Common myeloid progenitor, CD34-positive (primary cell): ENCODE data around the gene CCDC80.

Experiments
- CTCF ChIA-PET: fragments of 350-600 bp; sonication (Branson Sonifier 250); formaldehyde crosslinking; loops from one replicate; lab custom pipeline; 2021; ENCODE audit warnings: antibody characterized with exemption; lab: Charles Lee
- POLR2A ChIA-PET: fragments of 350-600 bp; sonication (Branson Sonifier 250); formaldehyde crosslinking; loops from one replicate; lab custom pipeline; 2021; ENCODE audit warnings: antibody characterized with exemption; lab: Charles Lee
- DNase-seq, 3 donors: peaks; one replicate each; pipeline versions ENCODE4 v3.0.0 to v3.0.0-alpha.2; 2013
- H3K27ac ChIP-seq, 2 experiments: 1 replicate in 1 of 2; 2 replicates in 1 of 2; pipeline ENCODE4 v1.7.0; 2013; ENCODE audit warnings: inconsistent platforms in 2 of 2, low read length in 2 of 2, mild to moderate bottlenecking in 2 of 2, low read depth in 1 of 2, moderate library complexity in 1 of 2; ENCODE audit not compliant: severe bottlenecking in 2 of 2, insufficient read depth in 1 of 2, poor library complexity in 1 of 2
- H3K27me3 ChIP-seq, 5 experiments: replicated peaks in 2 of 5; 1 replicate in 3 of 5; 2 replicates in 2 of 5; pipeline versions ENCODE4 v1.6.1 to v1.7.0; 2013; ENCODE audit warnings: low read length in 4 of 5, mild to moderate bottlenecking in 2 of 5, moderate library complexity in 2 of 5, inconsistent platforms in 1 of 5; ENCODE audit not compliant: insufficient read depth in 5 of 5, control insufficient read depth in 4 of 5
- H3K36me3 ChIP-seq, 4 experiments: 1 replicate in 2 of 4; 2 replicates in 2 of 4; pipeline versions ENCODE4 v1.6.1 to v1.7.0; 2013; ENCODE audit warnings: low read length in 3 of 4, control low read depth in 1 of 4, mild to moderate bottlenecking in 1 of 4; ENCODE audit not compliant: control insufficient read depth in 4 of 4, insufficient read depth in 4 of 4
- H3K4me1 ChIP-seq, 4 experiments: 1 replicate in 3 of 4; 2 replicates in 1 of 4; pipeline versions ENCODE4 v1.6.1 to v1.7.1; 2013; ENCODE audit warnings: low read length in 3 of 4, mild to moderate bottlenecking in 3 of 4, control low read depth in 1 of 4, inconsistent platforms in 1 of 4, moderate library complexity in 1 of 4; ENCODE audit not compliant: control insufficient read depth in 4 of 4, insufficient read depth in 4 of 4; ENCODE audit errors: control extremely low read depth in 1 of 4
- H3K4me3 ChIP-seq, 7 experiments: 1 replicate in 4 of 7; 2 replicates in 3 of 7; pipeline versions ENCODE4 v1.5.1 to v1.7.0; 2013; ENCODE audit warnings: mild to moderate bottlenecking in 7 of 7, low read length in 6 of 7, moderate library complexity in 6 of 7, inconsistent platforms in 2 of 7, low read depth in 2 of 7, control low read depth in 1 of 7; ENCODE audit not compliant: insufficient read depth in 4 of 7, control insufficient read depth in 1 of 7; ENCODE audit errors: extremely low read depth in 1 of 7
- H3K9me3 ChIP-seq, 5 experiments: 1 replicate in 4 of 5; 2 replicates in 1 of 5; pipeline versions ENCODE4 v1.6.1 to v1.7.1; 2013; ENCODE audit warnings: low read length in 4 of 5, mild to moderate bottlenecking in 2 of 5, inconsistent platforms in 1 of 5, low read depth in 1 of 5, moderate library complexity in 1 of 5; ENCODE audit not compliant: control insufficient read depth in 4 of 5, insufficient read depth in 2 of 5; ENCODE audit errors: control extremely low read depth in 1 of 5
- WGBS: methylation state at CpG from one replicate; pipeline ENCODE4 v1.1.5; 2013; ENCODE audit not compliant: insufficient coverage; 5-methylcytosine and 5-hydroxymethylcytosine counted together

The CCDC80 gene

GRCh38 chr3:112560307-112560706 is 80.6 kb downstream of the CCDC80 start:
- H3K27ac ChIP-seq: peak overlapping the region; percentile 89 to 95
- CTCF ChIA-PET: interaction anchor here (0.9 to 1.9 kb wide), 3 partner anchors 13 to 21 kb away, joined by 3 to 4 read pairs (median 4); no protein-coding TSS in a partner anchor
- no CpG with 5 or more reads among the region's 2 CpGs for WGBS

GRCh38 chr3:112557976-112558375 is 83.0 kb downstream of the CCDC80 start:
- WGBS: no CpG with 5 or more reads among the region's 1 CpG
- Histone ChIP-seq H3K36me3 (peaks cover 0 to 9% (median 2%) of the 10 kb centered on the region in 4 experiments), H3K4me1 (peaks cover 15 to 44% (median 29%) of the 10 kb centered on the region in 4 experiments), H3K27ac (peak overlapping the region in 1 of 2 experiments; percentile 7), H3K27me3 (no peaks in the 10 kb centered on the region), H3K9me3 (no peaks in the 10 kb centered on the region), H3K4me3 (no peak overlapping the region)
- POLR2A ChIA-PET: no interaction called here
- peak in 2 of 3 donors; percentile 42 to 55 for DNase-seq
- CTCF ChIA-PET: interaction anchor here (1.1 kb wide), 1 partner anchor 265 kb away, joined by 3 read pairs; no protein-coding TSS in a partner anchor

More at GRCh38 chr3:112560307-112560706, 80.6 kb downstream of the CCDC80 start:
- Histone ChIP-seq H3K4me3 (peak overlapping the region in 6 of 7 experiments; percentile 86 to 100 (median 96)), H3K36me3 (peaks cover 0 to 9% (median 2%) of the 10 kb centered on the region in 4 experiments), H3K9me3 (no peaks in the 10 kb centered on the region), H3K27me3 (no peaks in the 10 kb centered on the region), H3K4me1 (peaks cover 15 to 41% (median 32%) of the 10 kb centered on the region in 4 experiments)
- DNase-seq: peak in 2 of 3 donors; percentile 18 to 26
- POLR2A ChIA-PET: no interaction called here

GRCh38 chr3:112555535-112556170 is 85.3 kb downstream of the CCDC80 start:
- peak in 1 of 3 donors; percentile 9 for DNase-seq
- no peak overlapping the region for H3K4me3 ChIP-seq

GRCh38 chr3:112550859-112551258 is 90.1 kb downstream of the CCDC80 start:
- H3K9me3 ChIP-seq: no peaks in the 10 kb centered on the region
- H3K36me3 ChIP-seq: peaks cover 13 to 45% (median 25%) of the 10 kb centered on the region in 4 experiments
- H3K4me3 ChIP-seq: no peak overlapping the region
- no CpG with 5 or more reads among the region's 1 CpG for WGBS
- peaks cover 0 to 11% (median 5%) of the 10 kb centered on the region in 4 experiments for H3K4me1 ChIP-seq
- POLR2A ChIA-PET: no interaction called here
- DNase-seq: no peak
- CTCF ChIA-PET: no interaction called here
- no peak overlapping the region for H3K27ac ChIP-seq
- no peaks in the 10 kb centered on the region for H3K27me3 ChIP-seq

More at GRCh38 chr3:112555535-112556170, 85.3 kb downstream of the CCDC80 start:
- ChIA-PET CTCF (interaction anchor here (1.0 kb wide), 1 partner anchor 251 kb away, joined by 3 read pairs; no protein-coding TSS in a partner anchor), POLR2A (no interaction called here)
- Histone ChIP-seq H3K36me3 (peaks cover 0 to 18% (median 5%) of the 10 kb centered on the region in 4 experiments), H3K27me3 (no peaks in the 10 kb centered on the region), H3K27ac (no peak overlapping the region), H3K4me1 (peaks cover 12 to 42% (median 25%) of the 10 kb centered on the region in 4 experiments), H3K9me3 (no peaks in the 10 kb centered on the region)
- no CpG with 5 or more reads among the region's 1 CpG for WGBS
